HepG2 (cell line): ENCODE results near the gene AGER. TPM values are rescaled to one million over a fixed set of nuclear protein-coding genes. Genes with fewer than 3 reads are reported as not detected.

ENCODE experiments used
- AKAP8 ChIP-seq: sonication (generic); formaldehyde crosslinking; IDR thresholded peaks from 2 replicates; pipeline ENCODE4 v1.5.1; 2020; ENCODE audit warnings: mild to moderate bottlenecking, missing genetic modification reagents
- ATF7 ChIP-seq, 2 experiments: fragments of 450-650 bp in 1 of 2; sonication (generic) in 1 of 2; formaldehyde crosslinking in 1 of 2; IDR thresholded peaks; 2 replicates each; pipeline versions ENCODE4 v1.4.0 to v1.6.1; 2016 to 2020; ENCODE audit warnings: antibody characterized with exemption in 1 of 2, mild to moderate bottlenecking in 1 of 2, missing genetic modification reagents in 1 of 2
- CBX5 ChIP-seq: sonication (generic); formaldehyde crosslinking; IDR thresholded peaks from 2 replicates; pipeline ENCODE4 v1.4.0; 2020; ENCODE audit warnings: missing genetic modification reagents, borderline replicate concordance
- KAT2B ChIP-seq: fragments of 150-350 bp; IDR thresholded peaks from 2 replicates; pipeline ENCODE4 v1.6.1; 2014; ENCODE audit warnings: low read depth, low read length, borderline replicate concordance
- KDM4B ChIP-seq: sonication (generic); formaldehyde crosslinking; IDR thresholded peaks from 2 replicates; pipeline ENCODE4 v1.4.0; 2020; ENCODE audit warnings: missing genetic modification reagents
- MAFG ChIP-seq: sonication (generic); formaldehyde crosslinking; IDR thresholded peaks from 2 replicates; pipeline ENCODE4 v1.5.1; 2020; ENCODE audit warnings: mild to moderate bottlenecking, missing genetic modification reagents
- MYC ChIP-seq: sonication (generic); formaldehyde crosslinking; IDR thresholded peaks from 2 replicates; pipeline ENCODE4 v1.9.0; 2021; ENCODE audit warnings: missing genetic modification reagents, borderline replicate concordance
- NFE2L1 ChIP-seq: sonication (generic); formaldehyde crosslinking; IDR thresholded peaks from 2 replicates; pipeline ENCODE4 v1.4.0; 2020; ENCODE audit warnings: missing genetic modification reagents, mild to moderate bottlenecking, borderline replicate concordance
- NR1H2 ChIP-seq: sonication (generic); formaldehyde crosslinking; IDR thresholded peaks from 2 replicates; pipeline ENCODE4 v1.8.1; 2022; ENCODE audit warnings: low read depth, missing genetic modification reagents, borderline replicate concordance
- SIX1 ChIP-seq: sonication (generic); formaldehyde crosslinking; IDR thresholded peaks from 2 replicates; pipeline ENCODE4 v1.4.0; 2020; ENCODE audit warnings: missing genetic modification reagents, borderline replicate concordance
- SNAPC2 ChIP-seq: sonication (generic); formaldehyde crosslinking; IDR thresholded peaks from 2 replicates; pipeline ENCODE4 v1.8.1; 2022; ENCODE audit warnings: mild to moderate bottlenecking, missing genetic modification reagents
- STAG1 ChIP-seq: sonication (generic); formaldehyde crosslinking; IDR thresholded peaks from 2 replicates; pipeline ENCODE4 v1.4.0; 2020; ENCODE audit warnings: missing genetic modification reagents
- TCF12 ChIP-seq, 2 experiments: fragments of 450-650 bp in 1 of 2; sonication (generic) in 1 of 2; formaldehyde crosslinking in 1 of 2; IDR thresholded peaks; 2 replicates each; pipeline versions ENCODE4 v1.6.1 to v1.8.0; 2017 to 2022; ENCODE audit warnings: antibody characterized with exemption in 1 of 2, mild to moderate bottlenecking in 1 of 2, missing genetic modification reagents in 1 of 2, moderate library complexity in 1 of 2
- TFE3 ChIP-seq: IDR thresholded peaks from 2 replicates; pipeline ENCODE4 v1.6.1; 2016
- TOPORS ChIP-seq: sonication (generic); formaldehyde crosslinking; IDR thresholded peaks from 2 replicates; pipeline ENCODE4 v1.8.0; 2023; ENCODE audit warnings: mild to moderate bottlenecking, missing genetic modification reagents
- ZBTB7B ChIP-seq: sonication (generic); formaldehyde crosslinking; IDR thresholded peaks from 2 replicates; pipeline ENCODE4 v1.4.0; 2020; ENCODE audit warnings: missing genetic modification reagents
- ZFP82 ChIP-seq: sonication (generic); formaldehyde crosslinking; IDR thresholded peaks from 2 replicates; pipeline ENCODE4 v1.5.1; 2020; ENCODE audit warnings: mild to moderate bottlenecking, missing genetic modification reagents, borderline replicate concordance
- ZNF432 ChIP-seq: sonication (generic); formaldehyde crosslinking; IDR thresholded peaks from 2 replicates; pipeline ENCODE4 v1.5.0; 2020; ENCODE audit warnings: missing genetic modification reagents, mild to moderate bottlenecking, borderline replicate concordance
- ZNF446 ChIP-seq: sonication (generic); formaldehyde crosslinking; IDR thresholded peaks from 2 replicates; pipeline ENCODE4 v1.5.0; 2020; ENCODE audit warnings: mild to moderate bottlenecking, missing genetic modification reagents
- ZNF550 ChIP-seq: sonication (generic); formaldehyde crosslinking; IDR thresholded peaks from 2 replicates; pipeline ENCODE4 v1.4.0; 2020; ENCODE audit warnings: mild to moderate bottlenecking, missing genetic modification reagents, borderline replicate concordance
- ZNF556 ChIP-seq: sonication (generic); formaldehyde crosslinking; IDR thresholded peaks from 2 replicates; pipeline ENCODE4 v1.4.0; 2020; ENCODE audit warnings: mild to moderate bottlenecking, missing genetic modification reagents, borderline replicate concordance
- ZNF761 ChIP-seq: sonication (generic); formaldehyde crosslinking; conservative IDR thresholded peaks from 2 replicates; pipeline ENCODE4 v1.4.0; 2020; ENCODE audit warnings: mild to moderate bottlenecking, missing genetic modification reagents
- ZNF768 ChIP-seq: sonication (generic); formaldehyde crosslinking; IDR thresholded peaks from 2 replicates; pipeline ENCODE4 v1.4.0; 2020; ENCODE audit warnings: missing genetic modification reagents
- polyA plus RNA-seq, 8 experiments: library from polyadenylated mRNA; depleted of rRNA in 3 of 8; stranded (reverse) in 7 of 8; unstranded in 1 of 8; fragments of >200 nt; fragmentation: Illumina TruSeq in 4 of 8; extraction: Trizol in 4 of 8; gene quantifications; 2 replicates each; pipeline versions ENCODE4 v1.2.1 to v1.2.3, GENCODE V29; 2011 to 2016; ENCODE audit warnings: low read depth in 4 of 8, missing spikeins in 1 of 8, mixed read lengths in 1 of 8; ENCODE audit not compliant: insufficient read depth in 1 of 8
- total RNA-seq, 5 experiments: library from RNA; depleted of rRNA; stranded (reverse); fragments of >200 nt; fragmentation: Illumina TruSeq; extraction: Trizol; gene quantifications; 2 replicates each; pipeline ENCODE4 v1.2.3, GENCODE V29; 2016; ENCODE audit warnings: low read depth in 1 of 5
- TF ChIP-seq, protein P1 (sequence below): sonication (generic); formaldehyde crosslinking; conservative IDR thresholded peaks from 2 replicates; pipeline ENCODE4 v1.4.0; 2020; ENCODE audit warnings: missing genetic modification reagents
- TF ChIP-seq, protein P2 (sequence below): IDR thresholded peaks from 2 replicates; pipeline ENCODE4 v1.6.1; 2016; ENCODE audit warnings: low read depth, control low read depth

AGER gene
- total and polyA plus RNA-seq, 2 of the 13 experiments (the other 11 are each of a cell fraction or from before 2014, with no cell fraction given) = 1.9 to 5.1 TPM

- TF ChIP-seq STAG1 (CRISPR knock-in tag) (peak; percentile 94), ZNF550 (peak; percentile 27; the same call in 1 of the 2 replicates), KAT2B (no peak), SNAPC2 (CRISPR knock-in tag) (no peak), ZNF768 (CRISPR knock-in tag) (peak; percentile 59), MYC (CRISPR knock-in tag) (peak; percentile 68; the same call in 1 of the 2 replicates), MAFG (CRISPR knock-in tag) (no peak), ATF7 (IDR thresholded peaks at IDR 0.05) (no peak), ATF7 (CRISPR knock-in tag; IDR thresholded peaks at IDR 0.05) (no peak), NR1H2 (CRISPR knock-in tag) (no peak), TFE3 (CRISPR knock-in tag) (no peak), ZFP82 (CRISPR knock-in tag) (no peak), ZNF446 (CRISPR knock-in tag) (no peak), NFE2L1 (CRISPR knock-in tag) (no peak; the same call in 1 of the 2 replicates), TCF12 (IDR thresholded peaks at IDR 0.05) (no peak), TCF12 (CRISPR knock-in tag; IDR thresholded peaks at IDR 0.05) (peak; percentile 25; the same call in 1 of the 2 replicates), ZNF761 (CRISPR knock-in tag) (no peak; the same call in 1 of the 2 replicates), KDM4B (CRISPR knock-in tag) (peak; percentile 42; the same call in 1 of the 2 replicates), ZNF432 (no peak), TOPORS (CRISPR knock-in tag) (no peak), CBX5 (CRISPR knock-in tag) (0 out of 2 replicates have a peak, but pooled peaks have one; percentile 64), SIX1 (CRISPR knock-in tag) (no peak), AKAP8 (CRISPR knock-in tag) (no peak), ZBTB7B (CRISPR knock-in tag) (peak; percentile 81), ZNF556 (no peak)
- TF ChIP-seq, protein P1, sequence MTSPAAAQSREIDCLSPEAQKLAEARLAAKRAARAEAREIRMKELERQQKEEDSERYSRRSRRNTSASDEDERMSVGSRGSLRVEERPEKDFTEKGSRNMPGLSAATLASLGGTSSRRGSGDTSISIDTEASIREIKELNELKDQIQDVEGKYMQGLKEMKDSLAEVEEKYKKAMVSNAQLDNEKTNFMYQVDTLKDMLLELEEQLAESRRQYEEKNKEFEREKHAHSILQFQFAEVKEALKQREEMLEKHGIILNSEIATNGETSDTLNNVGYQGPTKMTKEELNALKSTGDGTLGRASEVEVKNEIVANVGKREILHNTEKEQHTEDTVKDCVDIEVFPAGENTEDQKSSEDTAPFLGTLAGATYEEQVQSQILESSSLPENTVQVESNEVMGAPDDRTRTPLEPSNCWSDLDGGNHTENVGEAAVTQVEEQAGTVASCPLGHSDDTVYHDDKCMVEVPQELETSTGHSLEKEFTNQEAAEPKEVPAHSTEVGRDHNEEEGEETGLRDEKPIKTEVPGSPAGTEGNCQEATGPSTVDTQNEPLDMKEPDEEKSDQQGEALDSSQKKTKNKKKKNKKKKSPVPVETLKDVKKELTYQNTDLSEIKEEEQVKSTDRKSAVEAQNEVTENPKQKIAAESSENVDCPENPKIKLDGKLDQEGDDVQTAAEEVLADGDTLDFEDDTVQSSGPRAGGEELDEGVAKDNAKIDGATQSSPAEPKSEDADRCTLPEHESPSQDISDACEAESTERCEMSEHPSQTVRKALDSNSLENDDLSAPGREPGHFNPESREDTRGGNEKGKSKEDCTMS = no peak
- TF ChIP-seq, protein P2, sequence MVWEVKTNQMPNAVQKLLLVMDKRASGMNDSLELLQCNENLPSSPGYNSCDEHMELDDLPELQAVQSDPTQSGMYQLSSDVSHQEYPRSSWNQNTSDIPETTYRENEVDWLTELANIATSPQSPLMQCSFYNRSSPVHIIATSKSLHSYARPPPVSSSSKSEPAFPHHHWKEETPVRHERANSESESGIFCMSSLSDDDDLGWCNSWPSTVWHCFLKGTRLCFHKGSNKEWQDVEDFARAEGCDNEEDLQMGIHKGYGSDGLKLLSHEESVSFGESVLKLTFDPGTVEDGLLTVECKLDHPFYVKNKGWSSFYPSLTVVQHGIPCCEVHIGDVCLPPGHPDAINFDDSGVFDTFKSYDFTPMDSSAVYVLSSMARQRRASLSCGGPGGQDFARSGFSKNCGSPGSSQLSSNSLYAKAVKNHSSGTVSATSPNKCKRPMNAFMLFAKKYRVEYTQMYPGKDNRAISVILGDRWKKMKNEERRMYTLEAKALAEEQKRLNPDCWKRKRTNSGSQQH (CRISPR knock-in tag) = 0 out of 2 replicates have a peak, but pooled peaks have one; percentile 39
Measured at GRCh38 chr6:32154514-32155161, 29.4 kb downstream of the AGER start (continued).
